Measurements from ENCODE around the gene RASGRF1.

The RASGRF1 gene

GRCh38 chr15:79002581-79002980, 88.0 kb downstream of the RASGRF1 start:
- no peak for TF ChIP-seq YY1 (IDR thresholded peaks at IDR 0.05; ENCODE audit: low read depth)
- no peak for TF ChIP-seq FOXM1 (IDR thresholded peaks at IDR 0.05; ENCODE audit: borderline replicate concordance, low read depth)

DNA sequence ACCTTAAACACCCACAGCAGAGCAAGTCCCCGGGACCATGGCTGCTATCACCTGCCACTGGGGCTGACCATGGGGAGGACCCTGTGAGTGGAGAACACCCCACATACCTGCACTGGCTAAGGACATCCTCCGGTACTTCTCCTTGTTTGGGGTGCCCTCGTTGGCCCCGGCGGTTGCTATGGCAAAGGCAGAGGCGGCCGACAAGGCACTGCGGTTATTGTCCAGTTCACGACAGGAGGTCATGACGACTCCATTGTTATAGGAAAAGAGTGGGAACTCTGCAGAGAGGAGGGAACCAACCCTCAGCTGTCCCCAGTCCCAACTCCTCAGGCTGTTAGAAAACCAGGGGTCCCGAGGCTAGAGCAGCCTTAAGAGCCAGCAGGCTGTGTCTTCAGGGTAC, 90.9 kb downstream of the RASGRF1 start:
- TF ChIP-seq YY1 (IDR thresholded peaks at IDR 0.05; ENCODE audit: low read depth) (no peak), USF1 (IDR thresholded peaks at IDR 0.05) (no peak), EP300 (IDR thresholded peaks at IDR 0.05; ENCODE audit: borderline replicate concordance) (no peak), NFIC (IDR thresholded peaks at IDR 0.05) (no peak), RAD21 (IDR thresholded peaks at IDR 0.05; ENCODE audit: low read depth) (no peak)
- TF ChIP-seq, protein P1, sequence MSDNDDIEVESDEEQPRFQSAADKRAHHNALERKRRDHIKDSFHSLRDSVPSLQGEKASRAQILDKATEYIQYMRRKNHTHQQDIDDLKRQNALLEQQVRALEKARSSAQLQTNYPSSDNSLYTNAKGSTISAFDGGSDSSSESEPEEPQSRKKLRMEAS (IDR thresholded peaks at IDR 0.05), result no peak

DNA sequence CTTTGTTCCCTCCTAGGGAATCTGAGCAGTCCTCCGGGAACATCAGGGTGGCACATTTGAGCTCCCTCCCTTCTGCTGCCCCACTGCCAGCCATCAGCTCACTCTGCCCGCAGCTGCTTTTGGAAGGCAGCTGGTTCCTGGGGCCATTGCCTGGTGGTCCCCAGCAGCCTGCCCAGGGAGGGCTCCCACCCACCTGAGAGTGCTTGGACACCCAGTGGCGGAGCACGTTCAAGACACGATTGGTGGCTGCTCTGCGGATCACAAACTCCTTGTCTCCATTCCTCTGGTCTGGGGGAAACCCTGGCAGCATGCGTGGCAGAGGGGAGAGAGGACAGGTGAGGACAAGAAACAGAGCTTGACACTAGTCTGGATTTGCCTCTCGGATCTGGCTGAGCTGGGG, 92.1 kb downstream of the RASGRF1 start:
- TF ChIP-seq FOXM1 (IDR thresholded peaks at IDR 0.05; ENCODE audit: borderline replicate concordance, low read depth) (no peak), ZBTB7A (IDR thresholded peaks at IDR 0.05; ENCODE audit: low read depth) (no peak), CEBPB (IDR thresholded peaks at IDR 0.05) (no peak), TCF12 (IDR thresholded peaks at IDR 0.05; ENCODE audit: low read depth) (no peak), NFIC (IDR thresholded peaks at IDR 0.05) (no peak), EGR1 (IDR thresholded peaks at IDR 0.05) (no peak), EP300 (IDR thresholded peaks at IDR 0.05; ENCODE audit: borderline replicate concordance) (no peak), USF1 (IDR thresholded peaks at IDR 0.05) (no peak), CREB1 (IDR thresholded peaks at IDR 0.05; ENCODE audit: low read depth) (no peak), TEAD4 (IDR thresholded peaks at IDR 0.05) (no peak), YY1 (IDR thresholded peaks at IDR 0.05; ENCODE audit: low read depth) (no peak), TAF1 (IDR thresholded peaks at IDR 0.05; ENCODE audit: low read depth) (no peak)
- TF ChIP-seq, protein P2, sequence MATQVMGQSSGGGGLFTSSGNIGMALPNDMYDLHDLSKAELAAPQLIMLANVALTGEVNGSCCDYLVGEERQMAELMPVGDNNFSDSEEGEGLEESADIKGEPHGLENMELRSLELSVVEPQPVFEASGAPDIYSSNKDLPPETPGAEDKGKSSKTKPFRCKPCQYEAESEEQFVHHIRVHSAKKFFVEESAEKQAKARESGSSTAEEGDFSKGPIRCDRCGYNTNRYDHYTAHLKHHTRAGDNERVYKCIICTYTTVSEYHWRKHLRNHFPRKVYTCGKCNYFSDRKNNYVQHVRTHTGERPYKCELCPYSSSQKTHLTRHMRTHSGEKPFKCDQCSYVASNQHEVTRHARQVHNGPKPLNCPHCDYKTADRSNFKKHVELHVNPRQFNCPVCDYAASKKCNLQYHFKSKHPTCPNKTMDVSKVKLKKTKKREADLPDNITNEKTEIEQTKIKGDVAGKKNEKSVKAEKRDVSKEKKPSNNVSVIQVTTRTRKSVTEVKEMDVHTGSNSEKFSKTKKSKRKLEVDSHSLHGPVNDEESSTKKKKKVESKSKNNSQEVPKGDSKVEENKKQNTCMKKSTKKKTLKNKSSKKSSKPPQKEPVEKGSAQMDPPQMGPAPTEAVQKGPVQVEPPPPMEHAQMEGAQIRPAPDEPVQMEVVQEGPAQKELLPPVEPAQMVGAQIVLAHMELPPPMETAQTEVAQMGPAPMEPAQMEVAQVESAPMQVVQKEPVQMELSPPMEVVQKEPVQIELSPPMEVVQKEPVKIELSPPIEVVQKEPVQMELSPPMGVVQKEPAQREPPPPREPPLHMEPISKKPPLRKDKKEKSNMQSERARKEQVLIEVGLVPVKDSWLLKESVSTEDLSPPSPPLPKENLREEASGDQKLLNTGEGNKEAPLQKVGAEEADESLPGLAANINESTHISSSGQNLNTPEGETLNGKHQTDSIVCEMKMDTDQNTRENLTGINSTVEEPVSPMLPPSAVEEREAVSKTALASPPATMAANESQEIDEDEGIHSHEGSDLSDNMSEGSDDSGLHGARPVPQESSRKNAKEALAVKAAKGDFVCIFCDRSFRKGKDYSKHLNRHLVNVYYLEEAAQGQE (IDR thresholded peaks at IDR 0.05; ENCODE audit: low read depth), result no peak
- TF ChIP-seq, protein P1 (IDR thresholded peaks at IDR 0.05), result no peak

DNA sequence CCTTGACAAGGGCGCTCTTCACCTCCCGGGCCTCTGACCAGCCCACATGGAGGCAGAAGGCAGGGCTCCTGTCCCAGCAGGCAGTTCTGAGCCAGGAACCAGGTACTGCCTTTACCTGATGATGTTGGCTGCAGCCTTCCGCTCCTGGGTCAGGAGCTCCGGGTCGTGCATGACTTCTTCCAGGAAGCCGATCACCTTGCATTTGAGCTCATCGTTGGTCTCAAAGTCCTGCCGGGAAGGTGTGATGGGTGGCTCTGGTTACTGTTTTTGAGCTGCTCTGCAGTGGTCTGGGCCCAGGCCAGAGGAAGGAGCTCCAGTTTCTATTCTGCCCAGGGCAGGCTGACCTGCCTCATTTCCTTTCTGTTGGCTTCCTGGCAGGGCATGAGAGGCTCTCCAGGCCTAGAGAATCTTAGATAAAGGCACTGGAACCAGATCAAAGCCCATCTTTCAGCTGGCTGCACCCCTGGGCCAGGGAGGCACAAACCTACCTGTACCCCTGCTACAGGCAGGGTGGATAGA, 92.5 kb downstream of the RASGRF1 start:
- TF ChIP-seq TEAD4 (IDR thresholded peaks at IDR 0.05), result no peak
- no peak for TF ChIP-seq TAF1 (IDR thresholded peaks at IDR 0.05; ENCODE audit: low read depth)
- no peak for TF ChIP-seq YY1 (IDR thresholded peaks at IDR 0.05; ENCODE audit: low read depth)
- TF ChIP-seq NFIC (IDR thresholded peaks at IDR 0.05), result no peak
- TF ChIP-seq, protein P2 (IDR thresholded peaks at IDR 0.05; ENCODE audit: low read depth), result no peak
- TF ChIP-seq EP300 (IDR thresholded peaks at IDR 0.05; ENCODE audit: borderline replicate concordance), result no peak
- no peak for TF ChIP-seq USF1 (IDR thresholded peaks at IDR 0.05)
- no peak for TF ChIP-seq ZBTB7A (IDR thresholded peaks at IDR 0.05; ENCODE audit: low read depth)
- TF ChIP-seq CEBPB (IDR thresholded peaks at IDR 0.05), result no peak
- TF ChIP-seq FOXM1 (IDR thresholded peaks at IDR 0.05; ENCODE audit: borderline replicate concordance, low read depth), result no peak
- TF ChIP-seq RAD21 (IDR thresholded peaks at IDR 0.05; ENCODE audit: low read depth), result no peak
- TF ChIP-seq CREB1 (IDR thresholded peaks at IDR 0.05; ENCODE audit: low read depth), result no peak
- TF ChIP-seq, protein P1 (IDR thresholded peaks at IDR 0.05), result no peak
- no peak for TF ChIP-seq EGR1 (IDR thresholded peaks at IDR 0.05)
- no peak for TF ChIP-seq TCF12 (IDR thresholded peaks at IDR 0.05; ENCODE audit: low read depth)

- TF ChIP-seq TEAD4 (IDR thresholded peaks at IDR 0.05) (no peak), EGR1 (IDR thresholded peaks at IDR 0.05) (no peak), FOXM1 (IDR thresholded peaks at IDR 0.05; ENCODE audit: borderline replicate concordance, low read depth) (no peak)
These were observed 93.7 kb downstream of the RASGRF1 start for GRCh38 chr15:78996894-78997275.
